Hepatocyte (in vitro differentiated cells): ENCODE data around the gene SMYD1.

Source experiments
- CTCF ChIP-seq: fragments of 200-600 bp; sonication (generic); IDR thresholded peaks from 2 replicates; pipeline ENCODE4 v1.5.1; 2016; ENCODE audit warnings: antibody characterized with exemption, mild to moderate bottlenecking; ENCODE audit not compliant: poor library complexity
- EZH2 ChIP-seq: fragments of 200-600 bp; sonication (generic); IDR thresholded peaks from 2 replicates; pipeline ENCODE4 v1.6.1; 2016; ENCODE audit warnings: antibody characterized with exemption, mild to moderate bottlenecking, borderline replicate concordance
- EZH2phosphoT487 ChIP-seq: fragments of 200-600 bp; sonication (generic); IDR thresholded peaks from one replicate; pipeline ENCODE4 v1.6.1; 2018; ENCODE audit warnings: antibody characterized with exemption, mild to moderate bottlenecking, low read depth, moderate library complexity; ENCODE audit not compliant: unreplicated experiment, severe bottlenecking

- TF ChIP-seq CTCF (no peak), EZH2 (no peak), EZH2phosphoT487 (no peak)
Measured at GRCh38 chr2:88147145-88147544, 79.5 kb downstream of the SMYD1 start.
